Sigmoid colon (tissue), 7 donors: Measurements from ENCODE around the gene HELT. TPM values are rescaled to one million over a fixed set of nuclear protein-coding genes. Genes with fewer than 3 reads are reported as not detected.

Experiments used
- DNase-seq: peaks from one replicate; pipeline ENCODE4 v3.0.0-alpha.2; 2019
- H3K27ac ChIP-seq, 4 donors: fragments of 200-600 bp; sonication (generic); one replicate each; pipeline ENCODE4 v1.5.1; 2016 to 2019; ENCODE audit warnings: mild to moderate bottlenecking in 1 of 4
- H3K27me3 ChIP-seq, 3 donors: fragments of 200-600 bp; sonication (generic); one replicate each; pipeline ENCODE4 v1.5.1; 2019; ENCODE audit warnings: mild to moderate bottlenecking in 1 of 3
- H3K36me3 ChIP-seq, 4 donors: fragments of 200-600 bp; sonication (generic); one replicate each; pipeline ENCODE4 v1.5.1; 2016 to 2019
- H3K4me1 ChIP-seq, 4 donors: fragments of 200-600 bp; sonication (generic); one replicate each; pipeline ENCODE4 v1.5.1; 2017 to 2019
- H3K4me3 ChIP-seq, 4 donors: fragments of 200-600 bp; sonication (generic); one replicate each; pipeline ENCODE4 v1.5.1; 2017 to 2019; ENCODE audit warnings: mild to moderate bottlenecking in 2 of 4, moderate library complexity in 1 of 4
- H3K9me3 ChIP-seq, 4 donors: fragments of 200-600 bp in 3 of 4; sonication (generic) in 3 of 4; one replicate each; pipeline versions ENCODE4 v1.5.1 to v1.6.1; 2013 to 2019
- CTCF ChIP-seq, 4 experiments: fragments of 450-650 bp in 3 of 4; fragments of 200-600 bp in 1 of 4; IDR thresholded peaks; one replicate each; pipeline ENCODE4 v1.5.1; 2016 to 2019; ENCODE audit warnings: antibody characterized with exemption in 4 of 4, mild to moderate bottlenecking in 3 of 4, moderate library complexity in 2 of 4
- EP300 ChIP-seq, 4 donors: sonication (generic); formaldehyde crosslinking; IDR thresholded peaks; one replicate each; pipeline ENCODE4 v1.6.1; 2017; ENCODE audit warnings: antibody characterized with exemption in 4 of 4
- POLR2A ChIP-seq, 2 donors: fragments of 450-650 bp; IDR thresholded peaks; one replicate each; pipeline ENCODE4 v1.6.1; 2016; ENCODE audit warnings: antibody characterized with exemption in 2 of 2, mild to moderate bottlenecking in 2 of 2, moderate library complexity in 2 of 2
- POLR2AphosphoS5 ChIP-seq, 4 donors: sonication (generic); formaldehyde crosslinking; IDR thresholded peaks; one replicate each; pipeline ENCODE4 v1.6.1; 2017; ENCODE audit warnings: antibody characterized with exemption in 4 of 4
- WGBS, 2 donors: extraction: QIAGEN DNeasy Blood & Tissue Kit; methylation state at CpG; one replicate each; pipeline ENCODE4 v1.1.7; 2013; 5-methylcytosine and 5-hydroxymethylcytosine counted together
- intact Hi-C: fragments of 100-400 bp; cut with DNase I; formaldehyde crosslinking; loops from one replicate; pipeline ENCODE4 v1.15.1; 2023
- polyA plus RNA-seq, 3 donors: library from polyadenylated mRNA; stranded (reverse); fragments of 200-250 nt; gene quantifications; one replicate each; pipeline ENCODE4 v1.2.3, GENCODE V29; 2013
- total RNA-seq, 4 donors: library from RNA; depleted of rRNA; stranded (reverse); fragments of >200 nt; gene quantifications; one replicate each; pipeline ENCODE4 v1.1.0, GENCODE V29; 2016
- donor health status: healthy with polysubstance abuse.
- donor health status: Bipolar disorder and iron deficiency.
- donor health status: healthy.

Gene HELT
- total and polyA plus RNA-seq, 7 donors: not detected

GRCh38 chr4:185020863-185021761 is 2.8 kb downstream of the HELT start:
- H3K4me1 ChIP-seq: peaks cover 0 to 24% (median 17%) of the 10 kb centered on the region in 4 donors

GRCh38 chr4:185023471-185023870 is 5.2 kb downstream of the HELT start:
- WGBS, 2 donors: 45 to 61% methylated on average over 9 of the region's 9 CpGs
- TF ChIP-seq CTCF (IDR thresholded peaks at IDR 0.05): no peak
- TF ChIP-seq POLR2AphosphoS5 (IDR thresholded peaks at IDR 0.05): no peak
- TF ChIP-seq POLR2A (IDR thresholded peaks at IDR 0.05): no peak
- no peak for TF ChIP-seq EP300 (IDR thresholded peaks at IDR 0.05)
- no peak for DNase-seq
- Histone ChIP-seq H3K36me3 (no peaks in the 10 kb centered on the region), H3K4me1 (peaks cover 0 to 24% (median 17%) of the 10 kb centered on the region in 4 donors), H3K27me3 (peaks cover 21 to 70% (median 43%) of the 10 kb centered on the region in 3 donors), H3K4me3 (no peak overlapping the region), H3K9me3 (no peaks in the 10 kb centered on the region), H3K27ac (no peak overlapping the region)
- intact Hi-C loops: no loop called here

More at GRCh38 chr4:185020863-185021761, 2.8 kb downstream of the HELT start:
- Histone ChIP-seq H3K36me3 (no peaks in the 10 kb centered on the region), H3K4me3 (no peak overlapping the region), H3K27me3 (peaks cover 21 to 93% (median 67%) of the 10 kb centered on the region in 3 donors), H3K9me3 (no peaks in the 10 kb centered on the region), H3K27ac (no peak overlapping the region)
- intact Hi-C loops: no loop called here
- TF ChIP-seq POLR2AphosphoS5 (IDR thresholded peaks at IDR 0.05) (no peak), CTCF (IDR thresholded peaks at IDR 0.05) (no peak), EP300 (IDR thresholded peaks at IDR 0.05) (no peak), POLR2A (IDR thresholded peaks at IDR 0.05) (no peak)
- DNase-seq: no peak
- 3 to 7% methylated on average over 55 of the region's 55 CpGs for WGBS, 2 donors

GRCh38 chr4:185028625-185029024 is 10.3 kb downstream of the HELT start:
- no peak overlapping the region for H3K4me3 ChIP-seq
- no peak overlapping the region for H3K27ac ChIP-seq
- peaks cover 0 to 20% (median 4%) of the 10 kb centered on the region in 3 donors for H3K27me3 ChIP-seq
- no peaks in the 10 kb centered on the region for H3K9me3 ChIP-seq
- no peaks in the 10 kb centered on the region for H3K36me3 ChIP-seq
- WGBS, 2 donors: 79 to 89% methylated on average over 8 of the region's 8 CpGs
- TF ChIP-seq CTCF (IDR thresholded peaks at IDR 0.05): no peak
- intact Hi-C loops: no loop called here
- no peak for DNase-seq
- H3K4me1 ChIP-seq: no peaks in the 10 kb centered on the region

- Histone ChIP-seq H3K4me1 (no peaks in the 10 kb centered on the region), H3K9me3 (no peaks in the 10 kb centered on the region), H3K36me3 (no peaks in the 10 kb centered on the region), H3K27ac (no peak overlapping the region), H3K4me3 (no peak overlapping the region), H3K27me3 (no peaks in the 10 kb centered on the region)
- DNase-seq: no peak
- TF ChIP-seq POLR2A (IDR thresholded peaks at IDR 0.05) (no peak), EP300 (IDR thresholded peaks at IDR 0.05) (no peak), POLR2AphosphoS5 (IDR thresholded peaks at IDR 0.05) (no peak), CTCF (IDR thresholded peaks at IDR 0.05) (no peak)
- intact Hi-C loops: no loop called here
- WGBS, 2 donors: 66 to 80% methylated on average over 6 of the region's 6 CpGs
These were observed 13.3 kb downstream of the HELT start for GRCh38 chr4:185031611-185032010.
